ENCODE results near the gene GPR15LG.

GRCh38 chr10:84160663-84161362 is 12.8 kb upstream of the GPR15LG start:
- TF ChIP-seq ZFP3 (CRISPR knock-in tag; IDR thresholded peaks at IDR 0.05), result no peak
- no peak for TF ChIP-seq ZNF565 (CRISPR knock-in tag; conservative IDR thresholded peaks at IDR 0.05; ENCODE audit: low read depth)
- no peak for TF ChIP-seq ZFP30 (CRISPR knock-in tag; IDR thresholded peaks at IDR 0.05)
- no peak for TF ChIP-seq GLIS3 (CRISPR knock-in tag; IDR thresholded peaks at IDR 0.05)

Data from SK-N-SH treated with all-trans-retinoic acid at 6 μM for 48 hours (cell line).